T-cell (primary cell): ENCODE data around the gene APOH. TPM values are rescaled to one million over a fixed set of nuclear protein-coding genes. Genes with fewer than 3 reads are reported as not detected.

ENCODE experiments used
- ATAC-seq, 4 experiments: fragments of 200-7000 bp in 3 of 4; fragments of 150-1000 bp in 1 of 4; cut with Tn5 transposase; replicated peaks in 1 of 4; 1 replicate in 3 of 4; 2 replicates in 1 of 4; pipeline ENCODE4 v1.10.0; 2021; ENCODE audit warnings: moderate library complexity in 3 of 4, mild to moderate bottlenecking in 2 of 4, moderate number of reproducible peaks in 1 of 4
- CTCF ChIA-PET, 2 donors: fragments of 300-600 bp; sonication (Branson Sonifier 250); formaldehyde crosslinking; loops; one replicate each; lab custom pipeline; 2022; ENCODE audit warnings: antibody characterized with exemption in 2 of 2; lab: Charles Lee
- POLR2A ChIA-PET, 2 donors: fragments of 300-600 bp; sonication (Branson Sonifier 250); formaldehyde crosslinking; loops; one replicate each; lab custom pipeline; 2022; ENCODE audit warnings: antibody characterized with exemption in 2 of 2; lab: Charles Lee
- DNase-seq, 35 experiments: peaks; one replicate each; pipeline versions ENCODE4 v3.0.0 to v3.0.0-alpha.2; 2013 to 2023
- H3K27ac ChIP-seq: one replicate; pipeline ENCODE4 v1.5.1; 2013; ENCODE audit warnings: low read length
- H3K27me3 ChIP-seq, 2 experiments: replicated peaks in 1 of 2; 1 replicate in 1 of 2; 2 replicates in 1 of 2; pipeline versions ENCODE4 v1.6.1 to v1.7.0; 2013; ENCODE audit warnings: low read length in 1 of 2, mixed read lengths in 1 of 2; ENCODE audit not compliant: control insufficient read depth in 2 of 2, insufficient read depth in 2 of 2; ENCODE audit errors: extremely low read depth in 1 of 2
- H3K36me3 ChIP-seq, 2 donors: 1 replicate in 1 of 2; 2 replicates in 1 of 2; pipeline versions ENCODE4 v1.6.1 to v1.7.0; 2013; ENCODE audit warnings: low read length in 1 of 2; ENCODE audit not compliant: control insufficient read depth in 2 of 2, insufficient read depth in 1 of 2; ENCODE audit errors: extremely low read depth in 1 of 2
- H3K4me1 ChIP-seq, 2 experiments: 1 replicate in 1 of 2; 2 replicates in 1 of 2; pipeline versions ENCODE4 v1.6.1 to v1.7.0; 2013; ENCODE audit warnings: low read length in 2 of 2, mixed read lengths in 1 of 2; ENCODE audit not compliant: insufficient read depth in 2 of 2, control insufficient read depth in 1 of 2; ENCODE audit errors: extremely low read depth in 1 of 2
- H3K4me3 ChIP-seq, 2 donors: 1 replicate in 1 of 2; 2 replicates in 1 of 2; pipeline versions ENCODE4 v1.5.1 to v1.7.0; 2013; ENCODE audit warnings: mild to moderate bottlenecking in 2 of 2, low read length in 1 of 2, moderate library complexity in 1 of 2; ENCODE audit not compliant: control insufficient read depth in 1 of 2; ENCODE audit errors: extremely low read depth in 1 of 2
- H3K9me3 ChIP-seq: 2 replicates; pipeline ENCODE4 v1.7.0; 2013
- H3K27ac Mint-ChIP-seq, 2 donors: one replicate each; pipeline ENCODE4 v1.8.0; 2020 to 2021; ENCODE audit warnings: mild to moderate bottlenecking in 2 of 2, mixed read lengths in 2 of 2
- H3K27me3 Mint-ChIP-seq, 2 donors: one replicate each; pipeline ENCODE4 v1.8.0; 2021 to 2022; ENCODE audit warnings: mixed read lengths in 2 of 2
- H3K36me3 Mint-ChIP-seq: one replicate; pipeline ENCODE4 v1.8.0; 2021; ENCODE audit warnings: mixed read lengths
- H3K4me1 Mint-ChIP-seq, 3 donors: one replicate each; pipeline ENCODE4 v1.8.0; 2020 to 2022; ENCODE audit warnings: mixed read lengths in 3 of 3, mild to moderate bottlenecking in 1 of 3
- H3K4me3 Mint-ChIP-seq, 3 donors: one replicate each; pipeline ENCODE4 v1.8.0; 2020 to 2022; ENCODE audit warnings: mild to moderate bottlenecking in 3 of 3, mixed read lengths in 3 of 3, moderate library complexity in 3 of 3
- H3K9me3 Mint-ChIP-seq, 3 donors: one replicate each; pipeline ENCODE4 v1.8.0; 2020 to 2022; ENCODE audit warnings: mixed read lengths in 3 of 3
- WGBS: methylation state at CpG from one replicate; pipeline ENCODE4 v1.1.5; 2013; ENCODE audit warnings: missing lambda C conversion rate; ENCODE audit not compliant: insufficient coverage; 5-methylcytosine and 5-hydroxymethylcytosine counted together
- total RNA-seq, 35 experiments: library from RNA in 6 of 35; stranded (reverse) in 6 of 35; fragments of 120-200 nt in 1 of 35; gene quantifications; one replicate each; pipeline versions ENCODE4 v1.2.1 to v1.2.4 and lab custom pipeline; 2013 to 2026

Gene APOH
- total RNA-seq, 5 donors from 2014 or later (not counting 1 experiment from before 2014, with no cell fraction given): 1.3 to 2.5 (median 2.0) TPM; not detected in 2

DNA sequence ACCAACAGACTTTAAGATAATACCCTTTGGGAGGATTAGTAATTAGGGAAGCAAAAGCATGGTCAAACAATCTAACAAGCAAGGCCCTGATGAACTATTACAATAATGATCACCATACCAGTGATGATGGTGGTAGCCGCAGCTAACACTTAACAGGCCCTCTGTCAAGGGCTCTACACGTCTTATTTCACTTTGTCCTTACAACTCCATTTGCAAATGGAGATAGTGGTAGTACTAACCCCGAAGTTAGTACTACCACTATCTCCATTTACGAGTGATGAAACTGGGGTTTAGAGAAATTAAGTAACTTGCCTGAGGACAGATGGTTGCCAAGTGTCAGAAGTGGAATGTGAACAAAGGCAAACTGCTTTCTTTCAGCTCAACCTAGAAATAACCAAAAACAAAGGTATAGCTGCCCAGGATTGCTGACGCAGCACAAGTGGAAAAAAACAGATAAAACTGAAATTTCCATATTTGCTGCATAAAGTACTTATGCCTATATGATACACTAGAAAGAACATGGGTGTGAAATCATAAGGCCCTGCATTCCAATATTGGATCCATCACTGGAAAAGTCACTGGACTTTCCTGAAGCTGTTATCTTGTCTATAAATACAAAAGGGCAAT lies 61.9 kb downstream of the APOH start:
- no peak for ATAC-seq
- Histone ChIP-seq H3K9me3 (no peaks in the 10 kb centered on the region), H3K36me3 (no peaks in the 10 kb centered on the region), H3K4me3 (no peak overlapping the region), H3K4me1 (no peaks in the 10 kb centered on the region), H3K27ac (no peak overlapping the region), H3K27me3 (no peaks in the 10 kb centered on the region)
- H3K27ac Mint-ChIP-seq: no peak overlapping the region
- POLR2A ChIA-PET: no interaction called here
- peaks cover 0 to 2% (median 0%) of the 10 kb centered on the region in 3 donors for H3K4me1 Mint-ChIP-seq
- CTCF ChIA-PET: interaction anchor here (0.6 to 1.1 kb wide), 3 partner anchors 11 to 937 kb away, joined by 3 to 4 read pairs (median 3); no protein-coding TSS in a partner anchor
- no CpG with 5 or more reads among the region's 5 CpGs for WGBS
- H3K4me3 Mint-ChIP-seq: no peak overlapping the region
- H3K36me3 Mint-ChIP-seq: no peaks in the 10 kb centered on the region
- no peaks in the 10 kb centered on the region for H3K9me3 Mint-ChIP-seq
- no peaks in the 10 kb centered on the region for H3K27me3 Mint-ChIP-seq
- DNase-seq: no peak

DNA sequence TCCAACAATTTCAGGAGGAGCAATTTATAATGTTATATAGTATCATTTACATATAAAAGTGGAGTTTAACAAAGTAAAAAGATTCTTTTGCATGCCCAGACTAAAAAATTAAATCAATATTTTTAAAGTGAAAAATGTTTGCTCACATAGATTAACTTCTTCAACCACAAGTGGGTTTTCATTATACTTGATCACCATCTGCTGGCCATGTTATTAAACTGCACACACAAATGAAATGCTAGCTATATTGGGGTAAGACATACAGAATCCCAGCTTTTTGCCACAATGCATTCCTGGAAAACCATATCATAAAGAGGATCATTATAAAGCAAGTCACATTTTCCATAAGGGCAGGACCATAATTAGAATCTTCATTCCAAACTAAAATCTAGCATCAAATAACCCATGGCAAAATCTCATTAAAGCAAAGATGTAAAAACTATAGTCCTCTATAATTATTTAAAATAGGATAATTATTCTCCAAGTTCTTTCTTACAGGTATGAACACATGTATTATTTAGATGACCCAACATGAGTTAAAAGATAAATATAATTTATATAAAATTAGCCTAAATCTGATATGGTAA lies 63.6 kb downstream of the APOH start:
- POLR2A ChIA-PET: interaction anchor here in 1 of 2 donors (0.6 kb wide), 1 partner anchor 245 kb away, joined by 4 read pairs; no protein-coding TSS in a partner anchor
- Mint-ChIP-seq H3K4me1 (peaks cover 0 to 13% (median 5%) of the 10 kb centered on the region in 3 donors), H3K27me3 (no peaks in the 10 kb centered on the region), H3K27ac (no peak overlapping the region), H3K9me3 (no peaks in the 10 kb centered on the region), H3K36me3 (no peaks in the 10 kb centered on the region), H3K4me3 (no peak overlapping the region)
- Histone ChIP-seq H3K4me1 (no peaks in the 10 kb centered on the region), H3K4me3 (no peak overlapping the region), H3K9me3 (no peaks in the 10 kb centered on the region), H3K36me3 (no peaks in the 10 kb centered on the region), H3K27ac (no peak overlapping the region), H3K27me3 (no peaks in the 10 kb centered on the region)
- CTCF ChIA-PET: interaction anchor here (0.6 to 2.3 kb wide), 8 partner anchors 23 to 933 kb away, joined by 3 to 31 read pairs (median 3); no protein-coding TSS in a partner anchor
- ATAC-seq: peak in 1 of 4 experiments; percentile 43
- DNase-seq: peak in 9 of 35 experiments; percentile 2 to 72 (median 7)

Other genes with a start within 250 kb of the APOH start
- gene CEP112, start 37.3 kb downstream of the APOH start, total RNA-seq: 1 to 10 TPM; 2.4 to 4.9 (median 4.5) TPM
- 100 to 1,000 TPM in 2 of 5 donors, 10 to 100 TPM in 3; 75.9 to 128 (median 82.0) TPM for gene PRKCA, start 73.2 kb upstream of the APOH start, total RNA-seq